GM12891 (cell line): ENCODE results near the gene BOC.

Experiments
- PAX5 ChIP-seq: IDR thresholded peaks from 2 replicates; pipeline ENCODE4 v1.6.1; 2011; ENCODE audit warnings: low read length, moderate library complexity, mild to moderate bottlenecking; ENCODE audit not compliant: insufficient read depth, severe bottlenecking
- POLR2A ChIP-seq: IDR thresholded peaks from 2 replicates; pipeline ENCODE4 v1.6.1; 2011; ENCODE audit warnings: low read depth, low read length, control low read depth
- POLR2AphosphoS5 ChIP-seq: IDR thresholded peaks from 2 replicates; pipeline ENCODE4 v1.6.1; 2011; ENCODE audit warnings: low read depth, low read length, control low read depth
- SPI1 ChIP-seq: IDR thresholded peaks from 2 replicates; pipeline ENCODE4 v1.6.1; 2011; ENCODE audit warnings: low read depth, low read length, control low read depth

DNA sequence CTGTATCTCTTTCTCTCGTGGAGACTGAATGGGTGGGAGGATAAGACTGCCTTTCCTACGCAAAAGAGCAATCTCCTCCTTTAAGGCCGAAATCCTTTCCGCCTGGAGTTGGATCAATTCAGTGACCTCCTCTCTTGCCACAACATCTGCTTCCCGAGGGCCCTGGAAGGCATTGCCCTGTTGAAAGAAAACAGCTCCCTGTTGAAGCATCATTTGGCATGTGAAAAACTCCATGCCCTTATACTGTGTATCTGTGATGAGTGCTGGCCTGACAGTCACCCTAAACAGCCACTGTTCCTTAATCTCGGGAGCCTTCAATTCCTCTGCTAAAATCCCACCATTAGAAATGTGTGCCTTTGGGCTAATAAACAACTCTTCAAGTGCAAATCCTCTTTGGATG is 80.2 kb downstream of the BOC start:
- no peak for TF ChIP-seq POLR2A
- no peak for TF ChIP-seq POLR2AphosphoS5
- no peak for TF ChIP-seq PAX5
- no peak for TF ChIP-seq SPI1
